GM23338 (cell line): Measurements from ENCODE around the gene NF1.

Source experiments
- CREB1 ChIP-seq: fragments of 250-450 bp; sonication (Bioruptor Pico); IDR thresholded peaks from 2 replicates; pipeline ENCODE4 v1.5.0; 2020; ENCODE audit warnings: low read depth, mild to moderate bottlenecking, moderate library complexity
- CTCF ChIP-seq, 2 experiments: fragments of 200-600 bp in 1 of 2; sonication (generic) in 1 of 2; conservative IDR thresholded peaks; 2 replicates each; pipeline versions ENCODE4 v1.5.1 to v1.6.1; 2016 to 2017; ENCODE audit warnings: antibody characterized with exemption in 2 of 2, low read depth in 2 of 2, mild to moderate bottlenecking in 2 of 2, moderate library complexity in 1 of 2
- EZH2 ChIP-seq: fragments of 200-600 bp; sonication (generic); IDR thresholded peaks from one replicate; pipeline ENCODE4 v1.8.0; 2017; ENCODE audit warnings: antibody characterized with exemption, mild to moderate bottlenecking, low read depth; ENCODE audit not compliant: unreplicated experiment
- REST ChIP-seq: IDR thresholded peaks from one replicate; pipeline ENCODE4 v1.6.1; 2018; ENCODE audit warnings: antibody characterized with exemption; ENCODE audit not compliant: unreplicated experiment
- ZNF114 ChIP-seq: fragments of 250-450 bp; sonication (Bioruptor Pico); IDR thresholded peaks from 2 replicates; pipeline ENCODE4 v1.5.0; 2020; ENCODE audit warnings: mild to moderate bottlenecking, moderate library complexity

GRCh38 chr17:31371511-31372097, 276.8 kb downstream of the NF1 start:
- TF ChIP-seq CTCF (conservative IDR thresholded peaks at IDR 0.05; ENCODE audit: low read depth in 2 of 2) (no peak), CREB1 (no peak), REST (no peak), EZH2 (no peak), ZNF114 (CRISPR knock-in tag) (no peak)
